ENCODE data around the gene RFC1. TPM values are rescaled to one million over a fixed set of nuclear protein-coding genes. Genes with fewer than 3 reads are reported as not detected.
"Not testable (repeated sequence)": the region's sequence is repeated elsewhere in the genome, so short reads cannot be mapped to it uniquely, and the experiment has no call there.

The RFC1 gene
- total RNA-seq, 2 experiments from 2014 or later = 103 to 108 TPM

DNA sequence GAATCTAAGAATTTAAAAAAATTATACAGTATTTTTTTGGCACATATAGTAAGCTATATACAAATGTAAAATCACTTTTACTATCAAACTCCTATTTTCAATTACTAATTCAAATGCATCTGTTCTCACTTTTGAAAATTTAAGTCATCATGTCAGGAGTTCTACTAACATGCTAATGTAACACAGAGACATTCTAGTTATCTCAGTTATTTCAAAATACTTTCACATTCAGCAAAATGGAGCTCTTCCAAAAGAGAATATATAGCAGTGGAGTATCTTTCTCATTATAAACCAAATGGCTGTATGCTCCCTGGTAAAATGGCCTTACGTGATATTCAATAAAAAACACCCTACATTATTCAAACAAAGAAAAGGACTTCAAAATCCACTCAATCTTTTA is 42.3 kb downstream of the RFC1 start:
- CTCF ChIA-PET = no interaction called here
- POLR2A ChIA-PET = no interaction called here

DNA sequence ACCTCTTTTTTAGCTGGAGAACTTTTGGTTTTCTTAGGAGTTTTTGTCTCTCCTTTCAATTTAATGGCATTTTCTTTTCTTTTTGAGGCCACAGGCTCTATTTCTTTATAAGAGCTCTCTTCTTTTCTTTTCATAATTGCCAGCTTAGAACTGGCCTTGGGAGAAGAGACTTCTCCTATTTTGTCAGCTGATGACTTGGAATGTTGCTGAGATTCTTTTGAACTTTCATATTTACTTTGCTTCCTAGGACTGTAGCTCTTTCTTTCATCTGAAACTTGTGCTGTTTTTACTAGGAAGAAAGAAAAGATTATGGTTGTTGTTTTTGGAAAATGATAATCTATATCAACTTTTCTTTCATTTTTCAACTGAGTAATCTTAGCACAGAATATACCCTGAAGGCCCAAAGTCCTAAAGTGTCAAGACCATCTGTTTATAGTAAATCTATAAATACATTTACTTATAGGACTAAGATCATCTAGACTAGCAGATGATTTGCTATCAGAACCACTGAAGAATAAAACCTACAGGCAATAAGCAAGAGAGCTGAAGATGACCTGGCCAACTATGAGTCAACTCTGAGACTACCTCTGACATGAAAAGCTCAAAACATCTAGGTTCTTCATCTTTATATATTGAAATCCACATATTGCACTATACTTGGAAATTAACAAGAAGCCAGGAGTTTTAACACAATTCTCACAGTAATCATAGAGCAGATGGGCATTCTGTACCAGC is 45.6 kb downstream of the RFC1 start:
- ChIA-PET POLR2A (interaction anchor here (0.6 to 0.7 kb wide), 2 partner anchors 130 to 206 kb away, joined by 4 read pairs; partner anchors contain the start of gene UGDH), CTCF (interaction anchor here (0.7 to 1.2 kb wide), 2 partner anchors 23 to 25 kb away, joined by 3 read pairs; no protein-coding TSS in a partner anchor)

DNA sequence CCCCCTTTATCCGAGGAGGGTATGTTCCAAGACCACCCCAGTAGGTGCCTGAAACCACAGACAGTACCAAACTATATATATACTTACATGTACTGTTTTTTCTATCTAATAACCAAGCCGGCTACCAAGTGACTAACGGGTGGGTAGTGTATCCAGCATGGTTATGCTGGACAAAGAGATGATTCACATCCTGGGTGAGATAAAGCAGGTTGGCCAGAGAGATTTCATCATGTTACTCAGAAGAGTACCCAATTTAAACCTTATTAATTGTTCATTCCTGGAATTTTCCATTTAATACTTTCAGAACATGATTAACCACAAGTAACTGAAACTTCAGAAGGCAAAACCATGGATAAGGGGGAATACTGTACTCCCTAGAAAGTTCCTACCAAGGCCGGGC is 46.5 kb downstream of the RFC1 start:
- ChIA-PET CTCF (no interaction called here), POLR2A (interaction anchor here (0.7 kb wide), 1 partner anchor 207 kb away, joined by 4 read pairs; the partner anchor contains the start of gene UGDH)

DNA sequence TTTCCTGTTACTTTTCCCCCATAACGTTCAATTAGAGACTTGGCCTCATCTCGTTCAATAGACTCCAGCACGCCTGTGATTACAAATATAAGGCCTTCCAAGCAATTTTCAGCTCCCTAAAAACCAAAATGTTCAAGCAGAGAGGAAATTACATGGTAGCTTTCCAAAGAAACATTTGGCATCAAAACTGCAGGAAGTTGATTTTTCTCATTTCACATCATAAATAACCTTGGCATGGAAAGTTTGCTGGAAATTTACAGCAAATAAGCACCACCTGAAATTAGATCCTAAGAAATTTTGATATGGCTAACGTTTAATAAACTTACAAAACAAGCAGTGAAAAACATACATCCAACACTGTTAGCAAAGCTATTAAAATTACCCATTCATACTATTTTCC is 53.3 kb downstream of the RFC1 start:
- CTCF ChIA-PET = no interaction called here
- POLR2A ChIA-PET = interaction anchor here (0.5 kb wide), 1 partner anchor 28 kb away, joined by 7 read pairs; no protein-coding TSS in a partner anchor

DNA sequence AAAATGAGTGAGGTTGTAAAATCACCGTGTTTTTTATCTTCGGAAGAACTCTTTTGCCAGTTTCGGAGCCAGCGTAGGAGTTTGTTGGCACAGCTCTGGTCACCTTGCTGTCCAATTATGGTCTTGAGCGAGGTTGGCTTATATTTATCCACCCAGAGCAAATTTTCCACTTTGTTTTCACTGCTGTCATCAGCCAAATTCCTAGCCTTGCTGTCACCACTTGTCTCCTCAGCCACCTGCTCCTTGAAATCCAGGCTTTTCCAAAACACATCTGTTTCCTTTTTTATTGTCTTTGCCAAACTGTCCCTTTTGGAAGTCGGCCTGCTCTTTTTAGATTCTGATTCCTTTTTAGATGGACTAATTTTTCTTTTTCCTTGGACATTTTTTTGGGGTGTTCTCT is 57.6 kb downstream of the RFC1 start:
- POLR2A ChIA-PET = no interaction called here
- CTCF ChIA-PET = no interaction called here

DNA sequence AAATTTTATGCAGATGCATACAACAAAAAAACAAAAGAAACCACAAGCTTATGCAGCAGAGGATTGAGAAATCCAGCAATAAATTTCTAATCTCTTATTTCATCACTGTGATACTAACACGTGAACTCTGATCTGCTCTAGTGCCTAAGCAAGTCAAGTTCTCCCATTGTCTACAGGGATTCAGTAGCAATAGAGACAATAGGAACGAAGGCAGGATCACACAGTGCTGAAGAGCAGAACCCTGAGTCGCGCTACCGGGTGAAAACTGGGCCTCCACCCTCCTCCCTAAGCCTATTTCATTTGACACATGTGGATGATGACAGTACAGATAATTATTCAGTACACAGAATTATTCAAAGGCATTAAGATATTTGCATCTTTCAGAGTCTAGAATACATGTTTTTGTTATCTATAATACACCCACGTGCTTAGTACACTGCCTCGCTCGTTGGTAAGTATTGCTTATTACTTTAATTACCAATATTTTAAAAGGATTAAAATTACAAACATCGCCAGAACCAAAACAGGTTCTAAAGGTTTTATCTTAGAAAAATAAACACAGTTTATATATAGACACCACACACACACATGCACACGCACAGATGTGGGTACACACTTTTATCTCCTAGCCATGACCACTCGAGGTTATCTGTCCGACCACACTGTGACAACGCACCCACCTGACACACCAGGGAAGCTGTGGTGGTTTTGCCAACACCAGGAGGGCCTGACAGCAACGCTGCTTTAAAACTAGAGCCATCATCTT is 60.1 kb downstream of the RFC1 start:
- ChIA-PET POLR2A (interaction anchor here (0.6 kb wide), 1 partner anchor 482 kb away, joined by 3 read pairs; no protein-coding TSS in a partner anchor), CTCF (no interaction called here)

DNA sequence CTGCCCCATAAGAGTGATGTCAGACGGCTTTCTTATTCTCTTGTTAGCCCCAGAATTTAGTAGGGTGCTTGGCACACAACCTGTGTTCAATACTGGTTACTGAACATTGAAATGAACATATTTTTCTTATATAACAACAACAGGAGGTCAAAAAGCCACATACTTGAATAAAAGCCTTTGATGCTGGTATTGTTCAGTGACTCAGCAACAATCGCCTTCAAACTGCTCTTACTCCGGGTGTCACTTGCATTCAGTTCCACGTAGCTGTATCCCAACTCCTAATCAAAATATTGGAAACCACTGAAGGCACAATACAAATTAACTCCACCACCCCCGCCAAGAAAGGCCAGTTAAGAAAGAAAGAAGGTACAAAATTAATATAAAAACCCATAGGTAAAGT is 61.5 kb downstream of the RFC1 start:
- CTCF ChIA-PET = no interaction called here
- POLR2A ChIA-PET = no interaction called here

DNA sequence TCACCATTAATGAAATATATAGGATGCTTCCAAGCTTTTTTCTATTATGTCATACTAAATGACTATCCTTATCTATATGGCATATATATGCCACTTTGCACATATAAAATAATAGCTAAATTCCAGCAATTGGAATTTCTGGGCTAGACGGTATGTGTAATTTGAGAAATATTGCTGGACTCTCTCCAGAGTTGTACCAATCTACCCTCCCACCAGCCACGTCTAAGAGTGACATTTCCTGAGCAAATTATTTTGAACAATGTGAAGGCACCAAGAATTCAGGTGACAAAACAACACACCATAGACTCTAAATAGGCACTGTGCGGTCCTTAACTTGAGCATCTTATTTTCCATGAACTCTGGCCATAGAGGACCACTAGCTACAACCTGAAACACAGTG is 62.3 kb downstream of the RFC1 start:
- ChIA-PET CTCF (no interaction called here), POLR2A (no interaction called here)

DNA sequence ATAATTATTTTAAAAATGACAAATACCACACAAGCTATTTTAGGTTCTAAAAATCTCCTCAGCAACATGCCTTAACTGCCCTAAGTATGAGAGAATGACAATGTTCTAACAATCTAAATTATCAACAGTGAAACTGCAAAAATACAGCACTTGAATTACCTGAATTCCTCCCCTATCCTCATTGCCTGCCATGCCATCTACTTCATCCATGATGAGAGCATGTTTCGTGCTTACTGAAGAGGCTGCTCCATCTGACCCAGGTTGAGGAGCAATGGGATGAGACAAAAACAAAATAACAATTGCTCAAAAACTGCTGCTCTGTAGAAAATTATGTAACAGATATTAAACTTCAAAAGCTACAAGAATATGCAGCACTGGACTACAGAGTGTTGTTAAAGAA is 63.3 kb downstream of the RFC1 start:
- POLR2A ChIA-PET = no interaction called here
- CTCF ChIA-PET = no interaction called here

DNA sequence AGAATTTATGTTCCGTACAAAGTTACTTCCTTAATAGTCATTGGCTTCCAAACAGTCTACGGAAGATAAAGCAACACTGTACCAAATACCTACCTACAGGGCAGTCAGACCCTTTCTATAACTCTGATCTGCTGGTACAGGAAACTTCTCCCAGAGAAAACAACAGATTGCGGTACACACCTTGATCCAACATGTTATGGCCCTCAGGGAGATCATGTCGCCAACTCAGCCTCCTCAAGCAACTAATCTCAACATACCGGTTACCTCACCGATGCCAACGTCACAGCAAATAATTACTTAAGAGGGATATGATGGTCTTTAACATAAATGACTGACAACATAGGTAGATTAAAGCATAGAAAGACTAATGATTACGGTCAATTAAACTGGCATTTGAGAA is 70.4 kb downstream of the RFC1 start:
- CTCF ChIA-PET = interaction anchor here (0.5 kb wide), 1 partner anchor 25 kb away, joined by 3 read pairs; no protein-coding TSS in a partner anchor

DNA sequence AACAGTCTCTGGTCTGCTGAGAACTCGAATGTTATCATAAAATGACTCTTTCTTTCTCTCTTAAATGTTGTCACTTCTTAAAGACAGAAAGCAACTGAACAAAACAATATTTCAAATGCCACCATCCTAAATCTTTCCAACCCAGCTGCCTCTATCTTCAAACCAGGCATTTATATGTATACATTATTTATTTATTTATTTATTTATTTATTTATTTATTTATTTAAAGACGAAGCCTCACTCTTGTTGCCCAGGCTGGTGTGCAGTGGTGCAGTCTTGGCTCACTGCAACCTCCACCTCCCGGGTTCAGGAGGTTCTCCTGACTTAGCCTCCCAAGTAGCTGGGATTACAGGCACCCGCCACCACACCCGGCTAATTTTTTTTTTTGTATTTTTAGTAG is 73.7 kb downstream of the RFC1 start:
- CTCF ChIA-PET, POLR2A ChIA-PET: not testable (repeated sequence)

More for the DNA sequence above, 70.4 kb downstream of the RFC1 start:
- POLR2A ChIA-PET = no interaction called here

DNA sequence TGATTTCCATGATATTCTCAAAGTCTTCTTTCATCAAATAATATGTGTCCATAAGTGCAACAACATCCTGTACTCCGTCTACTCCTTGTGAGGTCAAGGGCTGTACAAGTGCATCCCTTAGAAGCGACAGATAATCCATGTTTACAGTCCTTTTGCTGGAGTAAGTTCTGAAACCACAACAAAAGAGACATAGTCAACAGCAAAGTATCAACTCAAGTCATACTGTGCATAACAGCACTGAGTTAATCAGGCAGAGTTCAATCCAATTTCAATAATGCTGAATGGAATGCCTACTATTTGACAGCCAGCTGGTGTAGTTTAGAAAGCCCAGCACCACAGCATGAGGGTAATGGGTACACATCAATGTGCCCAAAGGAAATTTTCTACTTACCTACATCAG is 74.5 kb downstream of the RFC1 start:
- ChIA-PET CTCF (no interaction called here), POLR2A (no interaction called here)

DNA sequence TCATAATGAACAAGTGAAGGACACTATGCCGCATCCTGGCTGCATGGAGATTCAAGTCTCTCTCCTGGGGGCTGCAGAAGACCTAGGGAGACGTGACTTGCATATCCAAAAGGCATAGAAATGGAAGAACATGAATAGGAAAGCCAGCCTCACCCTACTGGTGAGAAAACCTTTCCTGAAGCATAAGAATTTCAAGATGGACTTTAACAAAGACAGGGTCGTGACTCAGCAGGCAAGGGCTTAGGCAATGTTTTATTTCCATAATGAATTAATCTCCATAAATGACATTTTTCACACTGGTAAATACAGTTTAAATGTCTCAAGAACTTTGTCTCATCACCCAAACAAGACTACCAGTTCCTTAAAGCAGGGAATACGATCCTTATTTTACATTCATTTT is 78.9 kb downstream of the RFC1 start:
- POLR2A ChIA-PET = no interaction called here

DNA sequence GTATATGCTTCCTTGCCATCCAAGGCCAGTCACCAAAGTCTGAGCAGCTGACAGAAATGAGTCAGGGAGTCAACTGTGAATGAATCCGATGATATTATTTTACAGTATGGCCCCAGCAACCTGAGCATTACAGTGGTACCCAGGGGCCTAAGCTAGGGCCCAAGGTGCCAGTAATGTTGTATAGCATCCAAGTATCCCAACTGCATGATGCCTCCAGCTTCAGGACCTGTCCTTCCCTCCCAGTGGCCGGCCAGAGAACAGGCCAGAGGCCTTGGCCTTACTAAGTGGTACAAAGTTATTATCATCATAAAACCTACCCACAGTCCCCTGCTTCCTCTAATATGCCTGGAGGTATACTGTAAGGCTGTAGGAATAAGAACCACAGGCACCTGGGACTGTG is 79.9 kb downstream of the RFC1 start:
- CTCF ChIA-PET = no interaction called here
- POLR2A ChIA-PET = no interaction called here

More for the DNA sequence above, 78.9 kb downstream of the RFC1 start:
- CTCF ChIA-PET = interaction anchor here (0.6 kb wide), 1 partner anchor 47 kb away, joined by 3 read pairs; no protein-coding TSS in a partner anchor

DNA sequence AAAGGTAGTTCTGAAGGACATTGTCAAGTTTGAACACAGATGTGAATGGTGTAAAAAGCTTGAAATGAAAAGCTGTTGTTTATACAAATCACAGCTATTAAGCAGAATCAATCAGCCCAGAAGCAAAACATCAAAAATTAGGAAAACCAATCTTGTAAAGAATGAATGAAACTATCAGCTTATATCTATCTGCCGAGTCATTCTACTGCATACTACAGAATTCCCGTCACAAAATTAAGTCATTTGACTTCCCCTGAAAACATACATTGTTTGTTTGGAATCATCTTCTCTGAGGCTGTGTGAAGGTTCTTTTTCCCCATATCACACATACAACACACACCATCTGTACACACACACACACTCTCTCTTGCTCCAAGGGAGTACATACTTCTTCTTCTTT is 80.3 kb downstream of the RFC1 start:
- CTCF ChIA-PET = no interaction called here
- POLR2A ChIA-PET = no interaction called here

DNA sequence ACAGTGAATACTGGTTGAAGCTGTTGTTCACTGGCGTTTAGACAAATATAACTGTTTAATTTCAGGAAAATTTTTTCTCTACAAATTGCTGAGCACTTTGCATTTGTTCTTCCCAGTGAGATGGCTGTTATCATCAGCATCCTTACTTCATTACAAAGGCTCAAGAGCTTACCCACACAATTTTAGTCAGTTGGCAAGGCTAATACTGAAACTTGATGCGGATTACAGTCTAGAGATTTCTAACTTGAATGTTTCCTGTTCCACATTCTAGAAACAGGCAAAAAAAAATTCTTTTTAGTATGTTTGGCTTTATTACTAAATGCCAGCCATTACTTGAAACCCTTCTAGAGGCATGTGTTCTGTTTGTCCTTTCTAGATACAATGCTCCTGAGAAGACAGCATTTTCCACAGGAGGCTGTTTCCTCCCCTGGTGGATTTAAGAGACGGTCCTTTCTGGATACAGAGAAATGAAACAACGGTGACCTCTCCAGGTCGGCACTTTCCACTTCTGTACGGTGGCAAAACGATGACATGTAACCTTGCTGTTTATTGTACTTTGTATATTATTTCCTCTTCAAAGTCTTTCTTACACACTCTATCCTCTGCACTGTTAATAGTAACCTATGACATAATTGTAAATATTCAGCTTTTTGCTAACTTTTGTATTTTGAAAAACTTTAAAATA is 80.9 kb downstream of the RFC1 start:
- ChIA-PET CTCF (no interaction called here), POLR2A (no interaction called here)

DNA sequence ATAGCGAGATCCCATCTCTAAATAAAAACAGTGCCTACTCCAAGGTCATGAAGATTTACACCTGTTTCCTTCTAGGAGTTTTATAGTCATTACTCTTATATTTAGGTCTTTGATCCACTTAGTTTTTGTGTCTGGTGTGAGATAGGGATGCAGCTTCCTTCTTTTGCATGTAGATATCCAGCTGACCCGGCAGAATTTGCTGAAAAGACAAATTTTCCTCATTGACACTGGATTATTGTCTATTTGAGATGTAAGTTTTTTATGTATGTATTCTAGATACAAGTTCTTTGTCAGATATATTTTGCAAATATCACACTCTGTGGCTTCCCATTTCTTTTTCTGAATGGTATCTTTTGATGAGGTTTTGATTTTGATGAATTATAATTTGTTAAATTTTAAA is 85.4 kb downstream of the RFC1 start:
- ChIA-PET CTCF (no interaction called here), POLR2A (no interaction called here)

DNA sequence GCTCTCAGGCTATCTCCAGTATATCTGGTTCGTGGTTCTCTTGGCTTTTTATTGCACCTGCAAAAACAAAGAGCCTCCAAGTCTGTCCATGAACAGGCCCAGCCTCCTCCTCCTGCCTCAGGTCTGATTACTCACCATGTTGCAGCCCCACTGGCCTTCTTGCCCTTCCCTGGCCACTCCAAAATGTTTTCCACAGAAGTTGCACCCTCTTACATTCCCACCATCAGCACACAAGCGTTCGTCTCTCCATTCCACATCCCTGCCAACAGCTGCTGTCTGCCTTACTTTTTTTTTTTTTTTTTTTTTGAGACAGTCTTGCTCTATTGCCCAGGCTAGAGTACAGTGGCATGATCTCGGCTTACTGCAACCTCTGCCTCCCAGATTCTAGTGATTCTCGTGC is 86.7 kb downstream of the RFC1 start:
- POLR2A ChIA-PET = no interaction called here

DNA sequence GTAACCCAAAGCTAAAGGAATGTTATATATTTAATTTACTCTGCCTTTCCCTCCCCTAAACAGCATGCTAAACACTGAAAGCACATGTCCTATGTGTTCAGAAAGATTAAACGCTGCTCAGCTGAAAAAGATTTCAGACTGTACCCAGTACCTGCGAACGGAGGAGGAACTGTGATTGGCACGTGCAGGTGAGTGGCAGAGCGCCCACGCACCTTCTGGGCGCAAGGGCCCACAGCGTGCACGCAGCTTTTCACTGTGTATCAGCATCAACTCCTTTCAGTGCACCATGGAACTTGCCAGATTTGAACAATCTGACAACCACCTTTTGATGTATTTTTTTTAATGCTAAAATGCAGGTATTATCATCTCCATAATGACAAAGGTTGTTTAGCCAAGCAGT is 87.7 kb downstream of the RFC1 start:
- CTCF ChIA-PET = no interaction called here

More for the DNA sequence above, 86.7 kb downstream of the RFC1 start:
- CTCF ChIA-PET = no interaction called here

DNA sequence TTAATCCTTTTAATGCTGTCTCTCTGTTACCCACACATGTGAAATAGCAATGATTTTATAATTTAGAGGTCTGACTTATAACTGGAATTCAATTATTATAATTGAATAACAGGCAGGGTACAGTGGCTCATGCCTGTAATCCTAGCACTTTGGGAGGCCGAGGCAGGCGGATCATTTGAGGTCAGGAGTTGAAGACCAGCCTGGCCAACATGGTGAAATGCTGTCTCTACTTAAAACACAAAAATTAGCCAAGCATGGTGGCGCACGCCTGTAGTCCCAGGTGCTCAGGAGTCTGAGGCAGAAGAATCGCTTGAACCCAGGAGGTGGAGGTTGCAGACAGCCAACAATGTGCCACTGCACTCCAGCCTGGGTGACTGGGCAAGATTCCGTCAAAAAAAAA is 88.5 kb downstream of the RFC1 start:
- CTCF ChIA-PET, POLR2A ChIA-PET: not testable (repeated sequence)

More for the DNA sequence above, 87.7 kb downstream of the RFC1 start:
- POLR2A ChIA-PET = no interaction called here

DNA sequence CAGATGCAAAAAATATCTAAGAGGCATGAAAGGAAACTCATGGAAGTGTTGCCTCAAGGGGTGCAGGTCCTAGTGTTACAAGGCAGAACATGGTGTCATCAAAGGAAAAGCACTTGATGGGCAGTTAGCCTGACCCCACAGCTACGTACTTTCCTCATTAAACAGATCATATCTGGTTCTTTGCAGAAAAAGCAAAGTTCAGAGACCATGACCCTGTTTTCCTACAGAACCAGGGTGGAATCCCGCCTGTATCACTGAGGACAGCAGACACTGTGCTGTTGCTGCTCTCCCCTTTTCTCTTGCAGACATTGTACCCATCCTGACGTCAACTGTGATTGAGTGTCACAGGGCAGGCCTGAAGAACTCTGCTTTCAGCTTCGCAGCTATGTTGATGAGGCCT is 91.7 kb downstream of the RFC1 start:
- POLR2A ChIA-PET = no interaction called here

More for the DNA sequence above, 91.7 kb downstream of the RFC1 start:
- CTCF ChIA-PET = no interaction called here
